ENCODE data around the gene PMFBP1.

PMFBP1 gene

GRCh38 chr16:72172105-72173034, at the start of gene PMFBP1:
TSS of gene PMFBP1 (minus strand) at chr16:72172155. CDS start at chr16:72171208, 947 bp downstream.
- DNase-seq: no peak

- DNase-seq: no peak
Observed at GRCh38 chr16:72221630-72222024, 49.7 kb upstream of the PMFBP1 start.

GRCh38 chr16:72220875-72221629, 49.1 kb upstream of the PMFBP1 start:
- DNase-seq: no peak

- DNase-seq: no peak
Observed at GRCh38 chr16:72219282-72219681, 47.3 kb upstream of the PMFBP1 start.

GRCh38 chr16:72216767-72217166, 44.8 kb upstream of the PMFBP1 start:
- no peak for DNase-seq

- no peak for DNase-seq
Observed at GRCh38 chr16:72214821-72215220, 42.9 kb upstream of the PMFBP1 start.

- no peak for DNase-seq
Observed at GRCh38 chr16:72211110-72211509, 39.2 kb upstream of the PMFBP1 start.

GRCh38 chr16:72210555-72210954, 38.6 kb upstream of the PMFBP1 start:
- DNase-seq: no peak

GRCh38 chr16:72210072-72210471, 38.1 kb upstream of the PMFBP1 start:
- no peak for DNase-seq

GRCh38 chr16:72206299-72206698, 34.3 kb upstream of the PMFBP1 start:
- DNase-seq: no peak

- DNase-seq: no peak
Observed at GRCh38 chr16:72203401-72203800, 31.4 kb upstream of the PMFBP1 start.

- DNase-seq: no peak
Observed at GRCh38 chr16:72202014-72202413, 30.1 kb upstream of the PMFBP1 start.

GRCh38 chr16:72201387-72201786, 29.4 kb upstream of the PMFBP1 start:
- no peak for DNase-seq

- DNase-seq: no peak
Observed at GRCh38 chr16:72199761-72200337, 27.9 kb upstream of the PMFBP1 start.

- DNase-seq: no peak
Observed at GRCh38 chr16:72198771-72199201, 26.8 kb upstream of the PMFBP1 start.

- no peak for DNase-seq
Observed at GRCh38 chr16:72198021-72198711, 26.2 kb upstream of the PMFBP1 start.

GRCh38 chr16:72197545-72197944, 25.6 kb upstream of the PMFBP1 start:
- no peak for DNase-seq

- DNase-seq: no peak
Observed at GRCh38 chr16:72195609-72196008, 23.7 kb upstream of the PMFBP1 start.

- no peak for DNase-seq
Observed at GRCh38 chr16:72191551-72191950, 19.6 kb upstream of the PMFBP1 start.

- no peak for DNase-seq
Observed at GRCh38 chr16:72189865-72190371, 18.0 kb upstream of the PMFBP1 start.

GRCh38 chr16:72188541-72188940, 16.6 kb upstream of the PMFBP1 start:
- DNase-seq: no peak

GRCh38 chr16:72187551-72187950, 15.6 kb upstream of the PMFBP1 start:
- no peak for DNase-seq

- no peak for DNase-seq
Observed at GRCh38 chr16:72182976-72183375, 11.0 kb upstream of the PMFBP1 start.

Measured in activated naive CD4-positive, alpha-beta T cell (primary cell).